T-helper 1 cell (primary cell): ENCODE measurements around the gene COL27A1.

ENCODE experiments used
- DNase-seq, 5 donors: peaks; one replicate each; pipeline ENCODE4 v3.0.0-alpha.2; 2012 to 2020

Gene COL27A1

DNA sequence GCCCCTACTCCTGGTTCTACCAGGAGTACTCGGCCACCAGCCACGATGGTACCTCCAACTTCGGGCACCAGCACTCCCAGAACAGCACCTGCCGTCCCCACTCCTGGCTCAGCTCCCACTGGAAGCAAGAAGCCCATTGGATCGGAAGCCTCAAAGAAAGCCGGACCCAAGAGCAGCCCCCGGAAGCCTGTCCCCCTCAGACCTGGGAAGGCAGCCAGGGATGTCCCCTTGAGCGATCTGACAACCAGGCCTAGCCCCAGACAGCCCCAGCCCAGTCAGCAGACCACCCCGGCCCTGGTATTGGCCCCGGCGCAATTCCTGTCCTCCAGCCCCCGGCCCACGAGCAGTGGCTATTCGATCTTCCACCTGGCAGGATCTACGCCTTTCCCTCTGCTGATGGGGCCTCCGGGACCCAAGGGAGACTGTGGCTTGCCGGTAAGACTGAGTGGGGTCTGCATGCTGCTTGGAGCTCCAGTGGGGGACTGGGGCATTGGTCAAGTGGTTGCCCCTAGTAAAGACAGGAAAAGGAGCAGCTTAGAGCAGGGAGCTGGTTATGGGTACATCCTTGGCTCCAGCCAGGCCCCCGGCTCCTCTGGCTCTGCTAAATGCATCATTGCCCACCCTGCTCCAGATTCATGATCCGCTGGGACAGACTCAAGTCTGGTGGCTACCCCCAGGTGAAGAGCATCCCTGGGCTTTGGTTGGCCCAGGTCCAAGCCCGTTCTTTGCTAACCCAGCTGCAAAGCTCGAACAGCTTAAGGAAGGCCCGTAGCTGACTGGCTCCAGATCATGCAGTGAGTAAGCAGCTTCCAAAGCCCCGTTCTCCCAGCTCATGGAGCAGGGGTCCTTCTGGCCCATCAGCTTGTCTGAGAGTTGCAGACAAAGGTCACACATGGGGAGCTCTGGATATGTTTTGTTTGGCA is 14.0 kb downstream of the COL27A1 start:
- DNase-seq, result no peak

DNA sequence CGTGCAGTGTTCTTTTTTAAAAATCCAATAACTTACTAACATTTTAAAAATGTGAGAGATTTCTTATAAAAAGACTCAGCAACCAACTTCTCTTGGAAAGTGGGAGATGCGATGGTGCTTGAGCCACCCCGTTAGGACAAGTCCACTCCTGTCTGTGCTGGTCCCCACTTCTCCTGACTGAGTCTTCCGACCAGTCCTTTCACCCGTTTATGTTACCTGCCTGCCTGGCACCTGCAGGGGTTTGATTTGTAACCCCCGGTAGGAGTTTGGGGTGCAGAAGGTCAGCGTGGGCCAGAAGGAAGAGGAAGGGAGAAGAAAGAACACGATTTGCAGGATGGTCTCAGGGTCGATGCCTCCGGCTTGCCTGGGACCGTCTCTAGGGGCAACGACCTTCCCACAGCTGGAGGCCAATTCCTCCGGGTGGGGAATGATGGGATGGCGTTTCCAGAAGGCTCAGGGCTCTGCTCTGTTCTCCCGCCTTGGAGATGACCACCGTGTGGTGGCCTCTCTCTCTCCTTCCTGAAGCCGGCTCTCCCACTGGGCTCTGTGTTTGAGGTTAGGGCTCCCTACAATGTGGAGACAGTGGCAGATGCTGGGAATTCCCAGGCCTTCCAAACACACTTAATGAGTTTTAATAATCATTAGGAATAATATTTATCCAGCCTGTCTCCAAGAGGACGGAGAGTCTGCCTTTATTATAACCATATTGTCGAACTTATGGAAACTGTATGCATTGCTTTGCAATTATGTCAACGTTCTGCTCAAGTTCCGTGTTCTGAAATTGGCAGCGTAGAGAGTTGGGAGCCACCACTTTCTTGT is 14.8 kb downstream of the COL27A1 start:
- DNase-seq, result no peak

- no peak for DNase-seq
Observed at GRCh38 chr9:114170771-114171461, 15.6 kb downstream of the COL27A1 start.

DNA sequence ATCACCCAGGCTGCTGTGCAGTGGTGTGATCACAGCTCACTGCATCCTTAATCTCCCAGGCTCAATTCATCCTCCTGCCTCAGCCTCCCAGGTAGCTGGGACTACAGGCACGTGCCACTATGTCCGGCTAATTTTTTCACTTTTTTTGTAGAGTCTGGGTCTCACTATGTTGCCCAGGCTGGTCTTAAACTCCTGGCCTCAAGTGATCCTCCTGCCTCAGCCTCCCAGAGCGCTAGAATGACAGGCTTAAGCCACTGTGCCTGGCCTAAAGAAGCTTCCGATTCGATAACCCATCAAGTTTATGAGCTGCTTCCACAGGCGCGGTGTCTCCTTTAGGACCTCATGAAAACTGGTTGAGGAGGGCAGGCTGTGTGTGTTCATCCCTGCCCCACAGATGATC is 16.2 kb downstream of the COL27A1 start:
- no peak for DNase-seq

DNA sequence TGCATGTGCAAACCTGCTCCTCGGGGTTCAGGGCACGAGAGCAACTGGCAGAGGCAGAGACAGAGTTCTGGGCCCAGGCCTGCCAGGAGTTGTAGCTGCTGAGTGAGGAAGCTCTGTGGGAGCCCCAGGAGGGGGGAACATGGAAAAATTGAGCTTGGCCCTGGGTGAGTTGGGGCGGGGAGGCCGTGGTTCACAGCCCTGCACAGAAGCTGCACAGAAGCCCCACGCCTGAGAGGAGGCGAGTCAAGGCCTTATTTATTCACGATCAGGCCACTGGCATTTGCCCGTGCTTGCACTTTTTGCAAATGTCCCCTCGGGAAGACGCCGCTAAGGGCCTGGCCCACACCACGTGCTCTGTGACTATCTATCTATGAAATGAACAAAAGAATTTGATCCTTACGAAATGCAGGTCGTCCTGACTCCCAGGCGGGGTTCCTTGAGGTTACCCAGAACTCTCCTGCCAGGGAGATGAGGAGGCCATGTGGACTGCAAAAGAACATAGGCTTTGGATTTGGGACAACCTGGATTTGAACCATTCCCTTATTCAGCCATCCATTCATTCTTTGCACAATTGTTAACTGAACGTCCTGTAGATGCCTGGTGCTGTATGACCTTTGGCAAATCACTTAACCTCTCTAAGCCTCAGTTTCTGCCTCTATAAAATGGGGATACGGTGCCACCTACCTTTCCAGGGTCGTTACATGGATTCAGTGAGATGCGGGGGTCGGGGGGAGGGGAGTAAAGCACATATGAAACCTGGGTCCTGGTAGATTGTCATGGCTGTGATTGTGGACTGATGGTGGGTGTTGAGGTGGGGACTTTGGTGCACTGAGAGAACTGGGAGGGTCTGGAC is 17.9 kb downstream of the COL27A1 start:
- DNase-seq, result no peak

GRCh38 chr9:114174557-114174875 is 19.2 kb downstream of the COL27A1 start:
- DNase-seq, result no peak

GRCh38 chr9:114174876-114175771 is 19.8 kb downstream of the COL27A1 start:
- DNase-seq, result no peak

DNA sequence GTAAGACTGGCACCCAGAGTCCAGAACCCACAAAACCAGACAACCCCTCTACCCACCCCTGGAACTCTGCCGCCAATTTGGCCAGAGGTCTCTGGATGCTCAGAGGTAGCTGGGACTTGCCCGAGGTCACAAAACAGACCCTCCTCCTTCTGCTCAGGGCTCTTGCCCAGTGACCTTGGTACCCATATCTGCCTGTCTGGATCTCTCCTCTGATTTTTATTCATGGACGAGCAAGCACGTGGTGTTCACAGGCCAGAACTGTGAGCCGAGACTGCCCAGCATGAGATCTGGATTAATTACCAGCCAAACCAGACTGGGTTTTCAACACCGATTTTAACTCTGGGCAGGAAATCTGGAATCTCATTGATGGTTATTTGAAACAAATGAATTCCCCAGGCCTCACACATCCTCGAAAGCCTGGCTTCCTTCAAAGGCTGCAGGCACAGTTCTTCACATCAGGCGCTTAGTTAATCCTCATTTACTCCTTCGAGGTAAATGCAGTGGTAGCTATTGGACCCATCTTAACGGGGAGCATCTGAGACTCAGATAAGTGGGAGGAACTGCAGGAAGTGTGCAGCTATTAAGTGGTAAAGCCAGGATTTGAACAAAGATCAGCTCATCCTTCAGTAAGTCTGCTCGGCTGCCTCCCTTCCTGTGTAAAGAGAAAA is 21.4 kb downstream of the COL27A1 start:
- DNase-seq, result no peak

- no peak for DNase-seq
Observed at GRCh38 chr9:114177423-114178064, 22.2 kb downstream of the COL27A1 start.

- DNase-seq, result no peak
Observed at GRCh38 chr9:114178076-114178475, 22.7 kb downstream of the COL27A1 start.

- DNase-seq, result no peak
Observed at GRCh38 chr9:114178756-114179450, 23.6 kb downstream of the COL27A1 start.

GRCh38 chr9:114179516-114179915 is 24.2 kb downstream of the COL27A1 start:
- no peak for DNase-seq

GRCh38 chr9:114180696-114181606 is 25.6 kb downstream of the COL27A1 start:
- DNase-seq, result no peak

DNA sequence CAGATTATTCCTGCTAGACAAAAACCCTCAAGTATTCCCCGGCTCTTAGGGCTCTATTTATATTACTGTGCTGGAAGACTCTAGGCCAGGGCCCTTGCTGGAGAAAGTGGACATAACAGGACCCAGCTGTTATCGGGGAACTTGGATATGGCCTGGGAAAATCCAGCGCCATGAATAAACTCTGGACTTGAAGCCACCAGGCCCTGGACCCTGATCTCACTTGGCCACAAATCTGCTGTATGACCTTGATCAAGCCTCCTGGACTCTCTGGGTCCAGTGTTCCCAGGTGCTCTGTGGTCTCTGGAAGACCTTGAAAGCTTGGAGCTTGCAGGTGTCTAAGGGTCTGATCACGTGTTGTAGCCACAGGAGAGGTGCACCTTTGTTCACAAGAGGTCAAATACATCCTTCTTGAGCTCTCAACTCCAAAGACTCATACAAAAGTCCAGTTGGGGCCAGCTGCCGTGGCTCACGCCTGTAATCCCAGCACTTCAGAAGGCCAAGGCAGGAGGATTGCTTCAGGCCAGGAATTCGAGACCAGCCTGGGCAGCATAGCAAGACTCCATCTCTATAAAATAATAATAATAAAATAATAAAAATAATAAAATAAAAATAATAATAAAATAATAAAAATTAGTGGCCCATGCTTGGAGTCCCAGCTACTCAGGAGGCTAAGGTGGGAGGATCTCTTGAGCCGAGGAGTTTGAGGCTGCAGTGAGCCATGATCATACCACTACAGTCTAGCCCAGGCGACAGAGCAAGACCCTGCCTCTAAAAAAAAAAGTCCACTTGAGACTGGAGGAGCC is 26.5 kb downstream of the COL27A1 start:
- no peak for DNase-seq

GRCh38 chr9:114183006-114183405 is 27.7 kb downstream of the COL27A1 start:
- DNase-seq, result no peak

DNA sequence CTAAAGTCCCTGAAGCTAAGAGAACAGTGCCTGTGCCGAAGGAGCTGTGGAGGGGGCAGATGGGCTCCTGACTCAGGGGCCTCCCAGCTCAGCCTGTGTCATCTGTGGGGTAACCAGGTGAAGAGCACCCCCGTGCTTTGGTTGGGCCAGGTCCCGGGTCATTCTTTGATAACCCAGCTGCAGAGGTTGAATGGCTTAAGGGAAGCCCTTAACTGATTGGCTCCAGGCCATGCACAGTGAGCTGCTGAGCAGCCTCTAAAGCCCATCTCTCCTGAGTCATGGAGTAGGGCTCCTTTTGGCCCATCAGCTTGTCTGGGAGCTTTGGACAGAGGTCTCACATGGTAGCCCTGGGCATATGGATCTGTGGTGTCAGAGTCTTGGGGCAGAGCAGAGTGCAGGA is 28.7 kb downstream of the COL27A1 start:
- DNase-seq, result no peak

DNA sequence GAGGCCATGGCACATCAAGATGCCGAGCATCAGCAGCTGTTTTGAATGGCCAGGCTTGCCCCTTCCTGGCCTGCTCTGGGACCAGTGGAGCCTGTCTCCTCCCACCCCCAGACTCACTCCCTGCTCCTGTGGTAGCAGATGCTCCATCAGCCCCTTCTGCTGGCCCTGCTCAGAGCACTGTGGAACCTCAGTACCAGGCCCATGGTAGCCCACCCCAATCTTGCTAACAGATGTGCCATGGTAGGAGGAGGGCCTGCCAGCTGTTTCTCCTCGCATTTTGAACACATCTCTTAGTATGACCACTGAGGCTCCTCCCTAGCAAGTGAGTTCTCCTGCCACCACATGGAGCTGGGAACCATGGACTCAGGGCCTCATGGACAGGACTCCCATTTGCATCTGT is 29.5 kb downstream of the COL27A1 start:
- no peak for DNase-seq
